Skin of body (tissue), 2 donors: ENCODE measurements around the gene VIPAS39. TPM values are rescaled to one million over a fixed set of nuclear protein-coding genes. Genes with fewer than 3 reads are reported as not detected.
"Not testable (repeated sequence)": the region's sequence is repeated elsewhere in the genome, so short reads cannot be mapped to it uniquely, and the experiment has no call there.

ENCODE experiments used
- DNase-seq: peaks from one replicate; lab custom pipeline; 2025; lab: John Stamatoyannopoulos, UW
- total RNA-seq: library from RNA; depleted of rRNA; stranded (reverse); fragments of >200 nt; gene quantifications from one replicate; pipeline ENCODE4 v1.2.3, GENCODE V29; 2014

Gene VIPAS39
- total RNA-seq, 1 donor from 2014 or later = 16.7 TPM

GRCh38 chr14:77470224-77470870, 12.9 kb upstream of the VIPAS39 start:
- no peak for DNase-seq

GRCh38 chr14:77469539-77469938, 12.1 kb upstream of the VIPAS39 start:
- DNase-seq = no peak

DNA sequence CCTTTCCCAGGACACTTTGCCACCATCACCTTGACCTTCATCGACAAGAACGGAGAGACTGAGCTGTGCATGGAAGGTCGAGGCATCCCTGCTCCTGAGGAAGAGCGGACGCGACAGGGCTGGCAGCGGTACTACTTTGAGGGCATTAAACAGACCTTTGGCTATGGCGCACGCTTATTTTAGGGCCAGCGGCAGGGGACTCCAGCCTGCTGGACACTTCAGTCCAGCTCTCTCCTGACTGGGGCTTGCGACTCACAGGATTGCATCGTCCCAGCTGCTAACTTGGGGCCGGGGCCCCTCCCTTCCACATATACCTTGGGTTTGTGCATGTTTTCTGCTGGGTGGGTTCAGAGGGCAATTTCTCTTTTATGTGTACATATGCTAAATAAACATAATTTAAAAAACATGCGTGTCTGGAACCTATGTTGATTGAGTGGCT, 11.7 kb upstream of the VIPAS39 start:
- no peak for DNase-seq

DNA sequence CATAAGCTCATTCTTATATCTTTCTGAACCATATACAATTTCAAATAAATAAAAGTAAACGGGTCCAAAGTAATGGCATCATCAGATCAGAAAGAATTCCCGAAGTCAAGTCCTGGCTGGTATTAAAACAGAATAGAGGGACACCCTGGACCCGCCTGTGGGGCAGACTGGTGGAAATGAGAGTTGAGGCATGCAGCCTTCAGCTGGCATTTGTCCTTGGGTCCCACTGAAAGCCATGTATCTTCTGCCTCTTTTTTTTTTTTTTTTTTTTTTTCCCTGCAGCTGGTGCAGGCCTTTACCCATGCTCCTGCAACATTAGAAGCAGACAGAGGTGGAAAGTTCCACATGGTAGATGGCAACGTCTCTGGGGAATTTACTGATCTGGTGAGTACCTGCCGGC, 10.4 kb upstream of the VIPAS39 start:
- DNase-seq = no peak

DNA sequence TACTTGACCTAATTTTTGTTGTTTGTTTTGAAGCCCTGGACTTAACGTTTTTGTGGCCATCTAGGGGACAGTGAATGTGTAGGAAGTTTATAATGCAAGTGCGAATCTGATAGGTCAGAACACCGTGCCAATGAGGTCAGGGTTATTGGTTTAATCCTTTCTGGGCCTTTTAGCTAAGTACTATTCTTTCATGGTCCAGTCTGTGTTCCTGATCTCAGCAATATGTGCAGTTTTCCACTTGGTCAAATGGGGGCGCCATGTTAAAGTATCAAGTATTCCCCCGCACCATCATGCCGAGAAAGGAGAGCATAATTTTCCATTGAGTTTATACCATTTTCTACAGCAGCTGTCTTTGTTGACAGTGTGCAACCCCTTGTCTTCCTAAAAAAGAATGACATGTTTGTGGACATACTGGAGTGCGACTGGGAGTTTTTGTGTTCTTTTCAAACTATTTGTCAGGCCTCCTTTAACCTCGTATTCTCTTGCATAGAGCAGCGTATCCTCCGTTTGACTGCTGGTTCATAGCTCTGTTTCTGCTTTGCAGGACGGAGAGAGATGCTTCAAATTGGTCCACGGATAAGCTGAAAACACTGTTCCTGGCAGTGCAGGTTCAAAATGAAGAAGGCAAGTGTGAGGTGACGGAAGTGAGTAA, 1.8 kb upstream of the VIPAS39 start:
- peak; percentile 11 for DNase-seq

DNA sequence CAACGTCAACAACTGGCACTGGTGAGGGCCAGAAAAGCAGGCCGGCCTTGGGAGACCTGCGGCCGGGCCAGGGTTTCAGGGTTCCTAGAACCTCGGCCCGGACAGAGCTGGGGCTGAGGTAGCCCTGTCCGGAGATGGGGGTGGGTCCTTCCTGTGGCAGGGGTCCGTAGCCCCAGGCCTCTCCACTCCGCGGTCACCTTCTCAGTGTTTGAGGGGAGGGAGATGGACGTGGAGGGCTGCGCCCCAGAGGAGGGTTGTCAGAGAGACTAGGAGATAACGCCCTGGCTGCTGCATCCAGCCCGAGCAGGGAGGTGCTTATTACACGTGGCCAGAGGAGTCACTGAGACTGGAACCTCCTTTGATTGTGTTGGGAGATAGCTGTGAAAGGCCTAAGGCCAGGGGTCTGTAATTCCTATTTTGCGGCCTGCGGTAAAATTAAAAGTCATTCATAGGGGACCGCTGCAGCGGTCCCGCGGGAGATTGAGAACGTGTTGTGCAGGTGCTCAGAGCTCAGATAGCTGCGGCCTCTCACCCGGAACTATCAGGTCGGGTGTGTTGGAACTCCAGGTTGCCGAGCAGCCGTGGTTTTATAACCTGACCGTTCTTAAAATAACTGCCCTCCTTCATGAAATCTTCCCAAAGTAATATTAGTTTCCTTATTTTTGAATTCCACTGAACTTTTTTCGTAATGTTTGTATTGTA, 999 bp upstream of the VIPAS39 start:
- no peak for DNase-seq

DNA sequence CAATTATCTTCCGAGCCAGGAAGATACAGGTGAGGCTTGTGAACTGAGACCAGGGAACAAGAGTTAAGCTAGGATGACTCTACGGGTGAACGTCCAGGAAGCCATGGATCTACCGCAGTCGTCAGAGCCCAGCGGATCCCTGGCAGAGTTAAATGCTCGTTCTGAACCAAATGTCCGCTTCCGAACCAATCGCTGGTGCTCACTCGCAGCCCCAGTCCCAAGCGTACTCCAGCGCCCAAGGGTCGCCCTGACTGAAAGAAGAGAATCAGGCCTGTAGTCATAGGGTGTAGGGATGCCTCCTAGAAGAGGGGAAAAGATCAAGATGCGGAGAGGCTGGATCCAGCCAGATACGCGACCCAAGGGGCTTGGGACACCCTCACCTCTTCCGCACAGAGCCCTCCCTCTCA, 283 bp downstream of the VIPAS39 start:
- peak; percentile 46 for DNase-seq

- no peak for DNase-seq
Observed at GRCh38 chr14:77455966-77456640, 1.3 kb downstream of the VIPAS39 start.

- DNase-seq = no peak
Observed at GRCh38 chr14:77442196-77442595, 15.2 kb downstream of the VIPAS39 start.

GRCh38 chr14:77439861-77440260, 17.5 kb downstream of the VIPAS39 start:
- DNase-seq = no peak

GRCh38 chr14:77438596-77438995, 18.8 kb downstream of the VIPAS39 start:
- DNase-seq = no peak

- no peak for DNase-seq
Observed at GRCh38 chr14:77436042-77436441, 21.4 kb downstream of the VIPAS39 start.

DNA sequence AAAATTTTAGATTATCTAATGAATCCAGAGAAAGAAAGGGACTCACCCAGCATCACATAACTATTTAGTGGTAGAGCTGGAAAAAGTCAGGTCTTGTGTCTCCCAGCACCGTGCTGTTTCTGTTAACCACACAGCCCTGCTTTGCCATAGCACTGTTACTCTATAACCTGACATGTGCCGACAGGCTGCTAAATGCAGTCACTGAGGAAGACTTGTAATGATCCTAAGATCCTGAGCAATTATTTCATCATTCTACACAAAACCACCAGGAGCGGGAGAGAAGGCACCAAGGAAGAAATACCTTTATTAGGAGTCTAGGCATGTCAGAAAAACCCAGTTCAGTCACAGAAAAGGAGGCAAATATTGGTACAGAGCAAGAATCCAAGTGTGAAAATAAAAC, 31.0 kb downstream of the VIPAS39 start:
- no peak for DNase-seq

DNA sequence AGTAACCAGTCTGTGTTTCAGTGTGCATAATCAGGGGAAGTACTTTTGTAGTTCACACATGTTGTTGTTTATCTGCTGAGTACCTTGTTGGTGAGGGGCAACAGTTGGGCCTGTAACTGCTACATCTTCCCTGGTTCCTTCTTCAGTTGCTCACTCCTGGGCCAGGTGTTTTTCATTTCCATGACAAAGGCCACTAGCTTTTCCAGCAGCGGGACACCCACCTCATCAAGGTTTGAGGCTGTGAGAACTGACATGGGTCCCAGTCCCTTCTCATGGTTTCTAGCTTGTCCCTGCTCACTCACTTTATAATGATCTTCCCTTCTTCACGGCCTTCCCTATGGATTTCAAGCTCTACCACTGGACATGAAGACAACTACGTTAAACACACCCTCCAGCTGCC, 32.5 kb downstream of the VIPAS39 start:
- DNase-seq = no peak

DNA sequence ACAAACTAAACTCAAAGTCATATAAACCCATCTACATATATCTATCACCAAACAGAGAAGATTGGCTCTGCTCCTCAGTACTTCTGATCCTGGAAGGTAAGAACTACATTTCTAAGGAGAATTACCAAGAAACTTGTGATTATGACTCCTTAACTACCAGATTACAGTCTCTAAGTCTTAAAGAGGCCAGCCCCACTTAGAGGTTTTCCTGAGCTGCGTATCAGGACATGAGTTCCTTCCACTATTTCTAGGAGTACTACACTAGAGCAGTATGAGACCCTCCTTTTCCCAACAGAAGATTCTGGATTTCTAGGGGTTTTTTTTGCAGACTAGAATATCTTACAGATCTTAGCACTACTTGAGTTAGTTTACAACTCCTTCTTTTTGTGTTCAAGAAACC, 34.0 kb downstream of the VIPAS39 start, which contains the start of gene NOXRED1:
Gene NOXRED1 (minus strand): TSS at position 101 of the 400 bp plus-strand sequence. CDS start 634 bp downstream, outside the sequence.
- no peak for DNase-seq

DNA sequence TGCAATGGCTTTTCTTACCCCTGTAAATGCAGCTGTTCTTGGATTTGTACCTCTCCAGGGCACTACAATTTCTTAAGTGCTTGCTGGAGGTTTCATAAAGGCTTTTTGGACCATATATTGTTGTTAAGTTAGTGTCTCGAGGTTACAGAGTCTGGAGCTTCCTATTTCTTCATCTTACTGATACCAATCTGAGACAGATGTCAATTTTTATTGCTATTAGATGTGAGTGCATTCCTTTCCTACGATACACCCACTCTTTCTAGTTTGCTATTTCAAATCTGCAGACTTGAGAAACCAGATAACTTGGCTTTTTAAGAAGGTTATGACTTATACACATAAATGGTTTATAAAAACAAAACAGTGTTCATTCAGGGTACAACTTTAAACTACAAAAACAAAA, 36.2 kb downstream of the VIPAS39 start:
- DNase-seq = no peak

DNA sequence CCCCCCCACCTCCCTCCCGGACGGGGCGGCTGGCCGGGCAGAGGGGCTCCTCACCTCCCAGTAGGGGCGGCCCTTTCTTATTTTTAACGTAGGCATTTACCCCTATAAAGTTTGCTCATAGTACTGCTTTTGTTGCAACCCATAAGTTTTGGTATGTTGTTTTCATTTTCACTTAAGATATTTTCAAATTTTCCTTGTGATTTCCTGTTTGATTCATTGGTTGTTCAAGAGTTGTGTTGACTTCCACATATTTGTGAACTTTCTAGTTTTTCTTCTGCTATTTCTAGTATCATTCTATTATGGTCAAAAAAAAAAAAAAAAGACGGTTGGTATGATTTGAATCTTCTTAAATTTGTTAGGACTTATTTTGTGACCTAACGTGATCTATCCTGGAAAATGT, 40.6 kb downstream of the VIPAS39 start:
- no peak for DNase-seq

GRCh38 chr14:77416098-77416497, 41.3 kb downstream of the VIPAS39 start:
- not testable (repeated sequence) for DNase-seq

- not testable (repeated sequence) for DNase-seq
Observed at GRCh38 chr14:77415403-77416030, 41.9 kb downstream of the VIPAS39 start.

- DNase-seq = no peak
Observed at GRCh38 chr14:77409131-77409533, 48.3 kb downstream of the VIPAS39 start.

- DNase-seq = no peak
Observed at GRCh38 chr14:77407158-77407557, 50.2 kb downstream of the VIPAS39 start.
